IPS DF 19.7 (cell line): ENCODE data around the gene SDK2.
"Not testable (repeated sequence)": the region's sequence is repeated elsewhere in the genome, so short reads cannot be mapped to it uniquely, and the experiment has no call there.

Experiments used
- DNase-seq: peaks from one replicate; pipeline ENCODE4 v3.0.0-alpha.2; 2013; ENCODE audit warnings: low read depth, low spot score

SDK2 gene

GRCh38 chr17:73489991-73490390, 154.3 kb downstream of the SDK2 start:
- no peak for DNase-seq

DNA sequence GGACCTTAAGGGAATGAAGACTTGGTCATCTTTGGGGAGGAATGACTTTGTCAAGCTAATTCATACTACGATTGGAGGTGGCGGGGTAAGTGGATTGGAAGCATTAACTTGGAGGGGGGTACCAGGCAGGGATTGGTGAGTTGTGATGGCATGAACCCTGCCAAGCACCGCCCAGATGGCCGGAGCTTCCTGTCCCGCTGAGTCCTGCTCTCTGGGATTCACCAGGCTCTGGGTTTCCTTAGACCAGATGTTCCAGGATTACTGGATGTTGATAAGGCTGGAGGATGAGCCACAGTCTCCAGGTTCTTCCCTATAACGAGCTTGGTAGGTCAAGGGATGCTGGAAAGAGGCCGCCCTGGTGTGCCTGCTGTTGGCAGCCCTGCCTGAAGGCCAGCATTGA, 154.9 kb downstream of the SDK2 start:
- no peak for DNase-seq

GRCh38 chr17:73485130-73485529, 159.1 kb downstream of the SDK2 start:
- DNase-seq = no peak

DNA sequence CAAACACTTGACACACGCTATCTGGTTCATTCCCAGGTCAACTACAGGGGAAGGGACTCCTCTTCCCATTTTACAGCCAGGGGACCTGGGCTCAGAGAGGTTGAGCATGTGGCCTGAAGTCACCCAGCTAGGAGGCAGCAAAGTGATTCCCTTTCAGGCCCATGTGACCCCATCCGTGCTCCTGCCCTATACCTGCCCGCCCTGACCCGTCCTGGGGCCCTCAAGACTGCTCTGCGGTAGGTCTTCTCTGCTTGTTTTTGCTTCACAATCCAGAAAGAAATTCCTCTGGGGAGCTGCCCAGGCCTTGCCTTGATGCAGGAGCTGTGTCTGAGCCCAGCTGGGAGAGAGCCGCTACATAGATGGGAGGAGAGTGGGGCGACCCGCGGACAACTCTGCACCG, 161.4 kb downstream of the SDK2 start:
- no peak for DNase-seq

DNA sequence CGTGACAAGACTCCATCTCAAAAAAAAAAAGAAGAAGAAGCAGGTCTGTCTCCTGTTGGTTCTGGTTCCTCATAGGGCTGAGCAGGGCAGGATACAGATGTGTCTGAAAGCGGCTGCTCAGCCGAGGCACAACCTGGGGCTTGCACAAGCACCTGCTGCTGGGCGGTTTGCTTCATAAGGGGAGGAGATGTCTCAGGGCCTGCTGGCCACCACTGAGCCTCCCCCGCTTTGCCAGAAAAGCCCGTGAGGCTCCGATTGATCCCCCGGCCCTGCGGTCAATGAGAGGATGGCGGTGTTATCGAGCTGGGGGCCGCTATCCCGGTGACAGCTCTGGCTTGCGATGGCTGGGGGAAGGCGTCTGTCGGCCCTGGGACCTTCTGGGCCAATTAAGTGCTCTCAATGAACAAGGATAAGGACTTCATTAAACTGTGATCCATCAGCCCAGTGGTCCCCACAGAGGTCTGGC, 162.0 kb downstream of the SDK2 start:
- no peak for DNase-seq

DNA sequence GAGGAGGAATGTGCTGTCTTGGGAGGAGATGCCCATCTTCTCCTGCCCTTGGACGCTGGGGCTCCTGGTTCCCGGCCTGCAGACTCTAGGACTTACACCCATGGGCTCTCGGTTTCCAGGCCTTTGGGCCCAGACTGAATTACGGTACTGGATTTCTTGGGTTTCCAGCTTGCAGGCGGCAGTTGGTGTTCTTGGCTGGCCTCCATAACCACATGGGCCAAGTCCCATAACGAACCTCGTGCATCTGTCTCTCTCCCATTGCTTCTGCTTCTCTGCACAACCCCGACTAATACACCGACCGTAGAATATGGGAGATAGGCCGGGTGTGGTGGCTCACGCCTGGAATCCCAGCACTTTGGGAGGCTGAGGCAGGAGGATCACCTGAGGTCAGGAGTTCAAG, 162.6 kb downstream of the SDK2 start:
- DNase-seq = no peak

GRCh38 chr17:73480740-73481139, 163.5 kb downstream of the SDK2 start:
- DNase-seq = no peak

- no peak for DNase-seq
These were observed 165.3 kb downstream of the SDK2 start for GRCh38 chr17:73478768-73479424.

DNA sequence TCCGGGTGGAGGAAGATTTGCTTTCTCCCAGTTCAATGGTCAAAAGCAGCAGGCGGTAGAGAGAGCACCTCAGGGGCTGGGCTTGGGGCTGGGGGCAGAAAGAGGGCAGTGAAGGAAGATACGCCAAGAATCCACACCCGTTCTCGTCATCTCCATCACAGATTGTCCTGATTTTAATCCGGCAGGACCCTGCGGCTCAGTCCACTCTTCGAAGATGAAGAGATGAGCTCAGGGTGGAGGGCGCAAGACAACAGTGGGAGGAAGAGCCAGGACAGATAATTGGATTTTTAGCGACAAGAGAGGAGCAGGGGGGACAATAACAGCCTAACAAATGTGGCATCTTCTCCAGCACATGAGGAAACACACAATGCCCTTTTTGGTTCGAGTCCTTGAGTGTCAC, 165.9 kb downstream of the SDK2 start:
- DNase-seq = no peak

GRCh38 chr17:73476890-73477350, 167.3 kb downstream of the SDK2 start:
- no peak for DNase-seq

DNA sequence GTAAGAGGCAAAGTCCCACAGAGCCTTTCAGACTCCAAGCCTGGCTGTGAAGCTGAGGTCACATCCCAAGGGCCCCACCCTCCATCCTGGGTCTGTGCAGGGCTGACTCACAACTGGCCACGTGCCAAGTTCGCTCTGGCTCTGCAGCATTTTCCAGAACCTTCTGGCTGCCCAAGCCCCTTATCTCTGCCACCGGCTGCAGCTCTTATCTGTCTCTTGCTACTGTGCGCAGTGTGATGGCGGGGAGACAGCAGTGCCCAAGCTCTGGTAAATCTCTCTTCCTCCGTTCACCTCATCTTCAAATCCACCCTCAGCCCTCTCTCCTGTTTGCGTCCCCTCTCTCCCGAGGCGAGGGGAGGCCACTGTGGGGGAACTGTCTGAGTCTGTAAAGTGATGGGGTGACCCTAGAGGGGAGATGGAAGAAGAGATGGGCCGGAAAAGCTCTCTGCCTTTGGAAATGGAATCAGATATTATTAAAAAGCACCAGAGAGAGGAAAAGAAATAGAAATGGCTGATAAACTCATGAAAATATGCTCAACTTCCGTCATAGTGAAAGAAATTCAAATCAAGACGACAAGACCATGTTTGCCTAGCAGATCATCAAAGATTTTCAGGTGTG, 169.8 kb downstream of the SDK2 start:
- DNase-seq = no peak

DNA sequence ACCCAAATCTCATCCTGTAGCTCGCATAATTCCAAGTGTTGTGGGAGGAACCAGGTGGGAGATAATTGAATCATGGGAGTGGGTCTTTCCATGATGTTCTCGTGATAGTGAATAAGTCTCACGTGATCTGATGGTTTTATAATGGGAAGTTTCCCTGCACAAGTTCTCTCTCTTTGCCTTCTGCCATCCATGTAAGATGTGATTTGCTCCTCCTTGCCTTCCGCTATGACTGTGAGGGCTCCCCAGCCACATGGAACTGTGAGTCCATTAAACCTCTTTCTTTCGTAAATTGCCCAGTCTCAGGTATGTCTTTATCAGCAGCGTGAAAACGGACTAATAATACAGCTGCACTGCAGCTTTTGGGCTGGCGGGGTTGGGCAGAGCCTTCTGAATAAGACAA, 171.5 kb downstream of the SDK2 start:
- DNase-seq = not testable (repeated sequence)

DNA sequence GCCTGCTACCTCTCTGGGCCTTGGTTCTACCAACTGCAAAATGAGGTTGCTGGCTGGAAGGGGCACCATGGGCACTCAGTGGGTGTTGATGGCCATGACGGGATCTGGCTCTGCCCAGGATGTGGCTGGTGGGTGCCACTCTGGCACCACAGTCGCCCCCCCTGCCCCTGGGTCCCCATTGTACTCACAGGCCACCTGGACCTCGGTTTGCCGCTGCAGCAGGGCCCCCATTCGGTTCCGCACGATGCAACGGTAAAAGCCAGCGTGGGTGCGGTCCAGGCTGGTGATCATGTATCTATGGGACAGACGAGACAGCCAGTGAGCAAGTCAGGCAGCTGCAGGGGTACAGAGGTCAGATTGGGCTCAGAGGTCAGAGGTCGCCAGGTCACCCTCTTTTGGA, 172.3 kb downstream of the SDK2 start:
- no peak for DNase-seq

GRCh38 chr17:73470316-73470826, 173.9 kb downstream of the SDK2 start:
- DNase-seq = no peak

GRCh38 chr17:73469311-73469710, 174.9 kb downstream of the SDK2 start:
- no peak for DNase-seq

- no peak for DNase-seq
These were observed 176.0 kb downstream of the SDK2 start for GRCh38 chr17:73468221-73468620.

DNA sequence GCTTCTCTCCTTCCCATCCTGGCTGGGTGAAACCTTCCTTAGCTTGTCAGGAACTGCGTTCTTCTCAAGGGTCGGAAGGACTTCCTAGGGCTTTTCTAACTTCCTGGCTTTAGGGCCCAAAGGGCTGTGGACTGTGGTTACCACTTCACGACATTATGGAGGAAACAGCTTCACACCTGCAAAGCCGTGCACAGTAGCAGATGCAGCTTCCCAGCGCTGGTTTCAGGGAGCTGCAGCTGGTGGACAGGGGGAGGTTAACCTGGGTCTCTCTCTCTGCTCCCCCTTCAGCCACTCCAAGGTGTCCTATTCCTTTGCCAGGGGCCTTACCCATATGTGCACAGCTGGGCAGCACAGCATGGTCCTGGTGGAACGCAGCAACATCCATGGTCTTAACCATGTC, 176.6 kb downstream of the SDK2 start:
- no peak for DNase-seq

DNA sequence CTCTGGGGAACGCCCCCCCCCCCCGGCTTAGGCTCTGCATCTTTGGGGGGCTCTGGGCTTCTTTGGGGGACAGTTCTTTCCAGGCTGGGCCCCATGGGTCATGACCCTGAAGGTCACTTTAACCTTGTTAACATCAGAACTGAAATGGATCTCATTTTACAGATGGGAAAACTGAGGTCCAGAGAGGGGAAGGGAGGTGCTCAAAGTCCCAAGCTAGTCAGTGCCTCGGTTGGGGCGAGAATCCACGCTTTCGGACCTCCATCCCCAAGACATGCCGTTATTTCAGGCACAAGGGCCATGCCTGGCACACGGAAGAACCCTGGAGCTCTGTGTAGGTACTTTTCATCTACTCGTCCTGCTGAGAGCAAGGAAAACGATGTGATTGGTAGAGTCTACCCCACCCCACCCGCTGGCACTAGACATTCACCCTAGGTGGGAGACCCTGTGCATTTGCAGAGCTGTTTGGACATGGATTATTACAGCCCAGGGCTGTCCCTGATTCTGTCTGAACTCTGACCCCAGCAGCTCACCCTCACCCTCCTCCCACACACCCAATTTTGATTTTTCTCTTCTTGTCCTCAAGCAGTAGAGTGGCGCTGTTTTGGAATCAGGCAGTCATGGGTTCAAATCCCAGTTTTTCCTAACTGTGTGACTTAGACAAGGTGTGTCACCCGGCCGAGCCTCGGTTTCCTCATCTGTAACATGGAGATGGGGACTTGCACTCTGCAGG, 177.4 kb downstream of the SDK2 start:
- no peak for DNase-seq

GRCh38 chr17:73465953-73466230, 178.4 kb downstream of the SDK2 start:
- no peak for DNase-seq

GRCh38 chr17:73465130-73465952, 178.9 kb downstream of the SDK2 start:
- DNase-seq = no peak

- no peak for DNase-seq
These were observed 179.8 kb downstream of the SDK2 start for GRCh38 chr17:73464447-73464846.

GRCh38 chr17:73463821-73464220, 180.4 kb downstream of the SDK2 start:
- DNase-seq = no peak
